GM12878 (cell line): ENCODE measurements around the gene PIGM. TPM values are rescaled to one million over a fixed set of nuclear protein-coding genes. Genes with fewer than 3 reads are reported as not detected.

Experiments
- ATAC-seq: fragments of 200-7000 bp; cut with Tn5 transposase; 3 replicates; pipeline ENCODE4 v1.9.1; 2020; ENCODE audit warnings: mild to moderate bottlenecking, moderate library complexity
- BruUV-seq: library from RNA; stranded (reverse); fragments of 400-500 nt; replicated peaks from 2 replicates; lab custom pipeline; 2021; lab: Mats Ljungman, UMichigan
- CTCF ChIA-PET: fragments of 300-600 bp; sonication (Branson Sonifier 250); formaldehyde crosslinking; extraction: SDS; loops from one replicate; lab custom pipeline; 2021; ENCODE audit warnings: inconsistent platforms; lab: Yijun Ruan, JAX
- POLR2A ChIA-PET: fragments of 350-600 bp; formaldehyde crosslinking; extraction: SDS; loops from one replicate; lab custom pipeline; 2021; ENCODE audit warnings: inconsistent platforms; lab: Charles Lee
- RAD21 ChIA-PET: fragments of 300-600 bp; sonication (Branson Sonifier 250); formaldehyde crosslinking; loops from one replicate; lab custom pipeline; 2023; ENCODE audit warnings: antibody characterized with exemption; ENCODE audit not compliant: unreplicated experiment; lab: Charles Lee
- SMC1A ChIA-PET: fragments of 300-600 bp; sonication (Branson Sonifier 250); formaldehyde crosslinking; loops from one replicate; lab custom pipeline; 2023; ENCODE audit not compliant: unreplicated experiment, uncharacterized antibody; lab: Charles Lee
- DNase-seq: peaks from one replicate; pipeline ENCODE4 v3.0.0-alpha.2; 2011; ENCODE audit warnings: low read depth, low spot score
- FAIRE-seq: peaks from 3 replicates; lab custom pipeline; 2011; peaks lifted over from hg19 to GRCh38; lab: Jason Lieb, UNC
- H2AFZ ChIP-seq: 2 replicates; pipeline ENCODE4 v1.6.0; 2011; ENCODE audit warnings: low read depth, low read length, control low read depth; ENCODE audit not compliant: control insufficient read depth
- H3K27ac ChIP-seq: 2 replicates; pipeline ENCODE4 v1.5.1; 2011; ENCODE audit warnings: control low read depth; ENCODE audit not compliant: control insufficient read depth, insufficient read depth
- H3K27me3 ChIP-seq, 2 experiments: replicated peaks in 1 of 2; 2 replicates each; pipeline versions ENCODE4 v1.6.0 to v1.6.1; 2011; ENCODE audit warnings: low read length in 1 of 2; ENCODE audit not compliant: control insufficient read depth in 2 of 2, insufficient read depth in 2 of 2
- H3K36me3 ChIP-seq, 2 experiments: 2 replicates each; pipeline ENCODE4 v1.5.1; 2011; ENCODE audit warnings: low read length in 1 of 2; ENCODE audit not compliant: control insufficient read depth in 2 of 2, insufficient read depth in 2 of 2
- H3K4me1 ChIP-seq: 2 replicates; pipeline ENCODE4 v1.6.1; 2011; ENCODE audit warnings: mild to moderate bottlenecking, low read length, moderate library complexity, mixed read lengths; ENCODE audit not compliant: control insufficient read depth, insufficient read depth
- H3K4me2 ChIP-seq: 2 replicates; pipeline ENCODE4 v1.6.0; 2011; ENCODE audit warnings: control low read depth; ENCODE audit not compliant: control insufficient read depth, insufficient read depth
- H3K4me3 ChIP-seq: fragments of 200-600 bp; sonication (generic); 2 replicates; pipeline ENCODE4 v1.5.1; 2016
- H3K79me2 ChIP-seq: 2 replicates; pipeline ENCODE4 v1.6.0; 2011; ENCODE audit warnings: low read length; ENCODE audit not compliant: control insufficient read depth, insufficient read depth
- H3K9ac ChIP-seq: 2 replicates; pipeline ENCODE4 v1.8.0; 2011; ENCODE audit warnings: low read length, control low read depth, mixed read lengths; ENCODE audit not compliant: control insufficient read depth, insufficient read depth
- H3K9me3 ChIP-seq: replicated peaks from 3 replicates; pipeline ENCODE4 v1.5.1; 2011; ENCODE audit warnings: mild to moderate bottlenecking, low read length; ENCODE audit not compliant: control insufficient read depth, insufficient read depth
- H4K20me1 ChIP-seq: 2 replicates; pipeline ENCODE4 v1.6.0; 2011; ENCODE audit not compliant: control insufficient read depth, insufficient read depth
- BHLHE40 ChIP-seq, 2 experiments: fragments of 450-650 bp in 1 of 2; IDR thresholded peaks; 2 replicates each; pipeline ENCODE4 v1.6.1; 2011 to 2017; ENCODE audit warnings: low read depth in 2 of 2, borderline replicate concordance in 1 of 2, improper control_type of control experiment in 1 of 2, low read length in 1 of 2, mild to moderate bottlenecking in 1 of 2
- PAX8 ChIP-seq: fragments of 450-650 bp; IDR thresholded peaks from 2 replicates; pipeline ENCODE4 v1.6.1; 2017; ENCODE audit warnings: mild to moderate bottlenecking, moderate library complexity
- RUNX3 ChIP-seq: IDR thresholded peaks from 2 replicates; pipeline ENCODE4 v1.6.1; 2012; ENCODE audit warnings: low read length, inconsistent platforms
- SIX5 ChIP-seq: IDR thresholded peaks from 2 replicates; pipeline ENCODE4 v1.6.1; 2011; ENCODE audit warnings: mild to moderate bottlenecking, low read depth, low read length, moderate library complexity; ENCODE audit not compliant: severe bottlenecking
- ZNF24 ChIP-seq: fragments of 450-650 bp; IDR thresholded peaks from 2 replicates; pipeline ENCODE4 v1.6.1; 2017; ENCODE audit warnings: antibody characterized with exemption, mild to moderate bottlenecking
- WGBS: methylation state at CpG from one replicate; pipeline ENCODE4 v1.1.6; 2016; ENCODE audit warnings: low lambda C conversion rate; ENCODE audit not compliant: insufficient replicate concordance, insufficient coverage; ENCODE audit errors: missing lambda C conversion rate; 5-methylcytosine and 5-hydroxymethylcytosine counted together
- in situ Hi-C: fragments of 300-500 bp; cut with MboI; formaldehyde crosslinking; loops from 9 replicates; pipeline ENCODE4 v1.14.3; 2018; ENCODE audit warnings: mixed read lengths
- intact Hi-C: fragments of 100-400 bp; cut with micrococcal nuclease; formaldehyde crosslinking; loops from one replicate; pipeline ENCODE4 v1.14.2; 2022; ENCODE audit not compliant: unreplicated experiment
- polyA plus RNA-seq, 11 experiments: library from polyadenylated mRNA; depleted of rRNA in 4 of 11; unstranded in 6 of 11; stranded (reverse) in 5 of 11; fragments of >200 nt; fragmentation: Nextera tagmentation in 4 of 11; fragmentation: Illumina TruSeq in 1 of 11; extraction: Ambion mirVana in 4 of 11; extraction: Trizol in 1 of 11; gene quantifications; 1 replicate in 1 of 11; 2 replicates in 10 of 11; pipeline versions ENCODE4 v1.2.1 to v1.2.3, GENCODE V29; 2011 to 2016; ENCODE audit warnings: inconsistent platforms in 2 of 11, missing spikeins in 2 of 11, low read depth in 1 of 11
- total RNA-seq, 4 experiments: library from RNA; depleted of rRNA in 3 of 4; stranded (reverse); fragments of >200 nt in 3 of 4; fragmentation: Illumina TruSeq in 1 of 4; extraction: Trizol in 1 of 4; gene quantifications; 2 replicates each; pipeline versions ENCODE4 v1.2.1 to v1.2.3, GENCODE V29; 2013 to 2021
- TF ChIP-seq, protein P1 (sequence below): IDR thresholded peaks from 2 replicates; pipeline ENCODE4 v1.6.1; 2012; ENCODE audit warnings: low read depth, low read length, improper control_type of control experiment

Gene PIGM
- total and polyA plus RNA-seq, 10 of the 15 experiments (the other 5 are each of a cell fraction or from before 2014, with no cell fraction given): 2.6 to 6.1 (median 4.6) TPM

DNA sequence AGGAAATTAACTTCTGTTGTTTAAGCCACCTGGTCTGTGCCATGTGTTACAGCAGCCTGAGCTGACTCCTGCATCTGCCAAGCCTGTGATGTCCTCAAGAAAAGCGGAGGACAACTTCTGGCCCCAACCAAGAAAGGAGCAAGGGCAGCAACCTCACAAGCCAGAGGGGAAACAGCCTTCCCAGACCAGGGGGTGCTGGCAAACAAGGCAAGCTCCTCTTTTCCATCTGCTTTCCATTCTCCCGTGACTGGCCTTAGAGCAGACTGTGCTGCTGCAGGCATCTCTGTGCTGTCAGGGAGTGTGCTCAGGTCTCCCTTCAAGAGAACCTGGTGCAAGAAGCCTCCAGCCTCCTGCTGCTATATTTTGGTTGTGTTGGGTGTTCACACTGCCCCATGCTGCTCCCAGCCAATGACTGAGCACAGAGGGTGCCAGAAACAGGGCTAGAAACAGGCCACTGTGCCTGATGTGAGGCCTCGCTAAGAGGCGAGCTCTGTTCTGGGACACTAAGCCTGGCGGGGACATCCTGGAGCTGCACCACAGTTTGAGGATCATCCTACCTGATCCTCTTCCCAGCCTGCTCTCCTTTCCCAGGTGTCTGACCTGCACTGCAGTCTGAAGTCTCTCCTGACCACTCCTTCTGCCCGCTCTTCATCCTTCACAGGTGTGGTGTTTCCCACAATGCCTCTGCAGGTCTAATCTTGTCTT is 50.3 kb downstream of the PIGM start:
- peaks cover 0 to 2% of the 10 kb centered on the region in 2 experiments; a peak in 1 of 4 replicates for H3K27me3 ChIP-seq
- H3K36me3 ChIP-seq: no peaks in the 10 kb centered on the region
- TF ChIP-seq PAX8 (no peak), ZNF24 (no peak), SIX5 (no peak), RUNX3 (no peak), BHLHE40 (IDR thresholded peaks at IDR 0.05; ENCODE audit: borderline replicate concordance in 1 of 2, low read depth in 2 of 2, low read length in 1 of 2) (no peak)
- TF ChIP-seq, protein P1, sequence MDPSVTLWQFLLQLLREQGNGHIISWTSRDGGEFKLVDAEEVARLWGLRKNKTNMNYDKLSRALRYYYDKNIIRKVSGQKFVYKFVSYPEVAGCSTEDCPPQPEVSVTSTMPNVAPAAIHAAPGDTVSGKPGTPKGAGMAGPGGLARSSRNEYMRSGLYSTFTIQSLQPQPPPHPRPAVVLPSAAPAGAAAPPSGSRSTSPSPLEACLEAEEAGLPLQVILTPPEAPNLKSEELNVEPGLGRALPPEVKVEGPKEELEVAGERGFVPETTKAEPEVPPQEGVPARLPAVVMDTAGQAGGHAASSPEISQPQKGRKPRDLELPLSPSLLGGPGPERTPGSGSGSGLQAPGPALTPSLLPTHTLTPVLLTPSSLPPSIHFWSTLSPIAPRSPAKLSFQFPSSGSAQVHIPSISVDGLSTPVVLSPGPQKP: no peak
- TF ChIP-seq, all 136 proteins: peak for 0
- Histone ChIP-seq H3K4me1 (no peaks in the 10 kb centered on the region), H3K4me2 (no peak overlapping the region), H3K4me3 (no peak overlapping the region), H4K20me1 (no peaks in the 10 kb centered on the region), H3K79me2 (no peaks in the 10 kb centered on the region), H3K9ac (no peak overlapping the region), H3K27ac (no peak overlapping the region), H3K9me3 (no peaks in the 10 kb centered on the region), H2AFZ (no peak overlapping the region)
- SMC1A ChIA-PET: no interaction called here
- 75% methylated on average over 6 of the region's 6 CpGs for WGBS
- no peak for DNase-seq
- in situ Hi-C loops (no loop called here), intact Hi-C loops (no loop called here)
- POLR2A ChIA-PET: no interaction called here
- FAIRE-seq: no peak
- BruUV-seq: no TSS peak
- ATAC-seq: no peak
- RAD21 ChIA-PET: no interaction called here
- CTCF ChIA-PET: no interaction called here
